ENCODE data around the gene NT5DC1.

DNA sequence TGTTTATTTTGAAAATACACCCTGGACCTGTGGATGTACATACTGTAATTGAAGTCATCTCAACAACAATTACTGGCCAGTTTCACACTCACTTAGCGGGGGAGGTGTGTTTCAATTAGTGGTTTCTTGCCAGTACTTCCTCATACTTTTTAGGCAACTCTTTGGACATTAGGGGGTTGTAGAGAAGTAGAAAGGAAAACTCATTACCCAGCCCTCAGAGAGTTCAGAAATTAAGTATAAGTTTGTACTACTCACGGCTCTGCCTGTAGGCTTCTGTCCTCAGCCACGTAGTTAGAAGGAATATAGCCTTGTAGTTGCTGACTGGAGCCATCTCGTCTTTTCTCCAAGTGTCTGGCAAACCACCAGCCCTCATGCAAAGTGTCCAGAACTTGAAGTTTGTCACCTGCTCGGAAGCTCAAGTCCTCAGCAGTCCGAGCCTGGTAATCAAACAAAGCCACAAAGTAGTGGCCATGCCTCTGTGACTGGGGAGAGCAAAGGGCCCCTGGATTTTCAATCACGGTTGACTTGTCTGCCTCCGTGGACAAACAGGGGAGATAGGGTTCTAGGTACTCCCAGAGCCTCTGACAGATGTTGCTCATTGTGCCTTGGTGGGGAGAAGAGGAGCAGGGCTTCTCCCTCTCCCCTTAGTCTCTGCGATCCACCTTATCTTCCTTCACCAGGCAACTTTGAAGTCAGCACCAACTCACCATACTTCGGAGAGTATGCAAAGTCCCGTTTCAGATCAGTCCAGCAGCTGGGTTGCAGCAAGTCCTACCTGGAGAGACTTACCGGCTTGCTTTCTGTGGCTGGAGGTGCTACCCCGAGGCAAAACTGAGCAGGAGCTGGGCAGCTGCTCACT, 40.7 kb upstream of the NT5DC1 start:
- TF ChIP-seq, protein P1, sequence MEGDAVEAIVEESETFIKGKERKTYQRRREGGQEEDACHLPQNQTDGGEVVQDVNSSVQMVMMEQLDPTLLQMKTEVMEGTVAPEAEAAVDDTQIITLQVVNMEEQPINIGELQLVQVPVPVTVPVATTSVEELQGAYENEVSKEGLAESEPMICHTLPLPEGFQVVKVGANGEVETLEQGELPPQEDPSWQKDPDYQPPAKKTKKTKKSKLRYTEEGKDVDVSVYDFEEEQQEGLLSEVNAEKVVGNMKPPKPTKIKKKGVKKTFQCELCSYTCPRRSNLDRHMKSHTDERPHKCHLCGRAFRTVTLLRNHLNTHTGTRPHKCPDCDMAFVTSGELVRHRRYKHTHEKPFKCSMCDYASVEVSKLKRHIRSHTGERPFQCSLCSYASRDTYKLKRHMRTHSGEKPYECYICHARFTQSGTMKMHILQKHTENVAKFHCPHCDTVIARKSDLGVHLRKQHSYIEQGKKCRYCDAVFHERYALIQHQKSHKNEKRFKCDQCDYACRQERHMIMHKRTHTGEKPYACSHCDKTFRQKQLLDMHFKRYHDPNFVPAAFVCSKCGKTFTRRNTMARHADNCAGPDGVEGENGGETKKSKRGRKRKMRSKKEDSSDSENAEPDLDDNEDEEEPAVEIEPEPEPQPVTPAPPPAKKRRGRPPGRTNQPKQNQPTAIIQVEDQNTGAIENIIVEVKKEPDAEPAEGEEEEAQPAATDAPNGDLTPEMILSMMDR (IDR thresholded peaks at IDR 0.05) = no peak
- TF ChIP-seq POLR2A (IDR thresholded peaks at IDR 0.05) = no peak

All from tibial nerve (tissue), 3 donors.